HepG2 (cell line): ENCODE results near the gene FFAR1. TPM values are rescaled to one million over a fixed set of nuclear protein-coding genes. Genes with fewer than 3 reads are reported as not detected.

Experiments
- ATAC-seq: fragments of 200-7000 bp; cut with Tn5 transposase; 3 replicates; pipeline ENCODE4 v1.9.1; 2020; ENCODE audit warnings: mild to moderate bottlenecking, moderate library complexity
- BruUV-seq: library from RNA; stranded (reverse); fragments of 400-500 nt; replicated peaks from 2 replicates; lab custom pipeline; 2021; lab: Mats Ljungman, UMichigan
- CTCF ChIA-PET: fragments of 300-600 bp; formaldehyde crosslinking; extraction: SDS; loops from one replicate; lab custom pipeline; 2021; ENCODE audit warnings: low total read pairs, inconsistent platforms, low intra/inter-chr PET ratio; lab: Yijun Ruan, JAX
- POLR2A ChIA-PET: fragments of 350-600 bp; sonication (Branson Sonifier 250); formaldehyde crosslinking; loops from one replicate; lab custom pipeline; 2020; ENCODE audit warnings: antibody characterized with exemption, inconsistent platforms; lab: Yijun Ruan, JAX
- DNase-seq: peaks from one replicate; pipeline ENCODE4 v3.0.0-alpha.2; 2015; ENCODE audit warnings: low spot score
- FAIRE-seq: peaks from 3 replicates; lab custom pipeline; 2011; peaks lifted over from hg19 to GRCh38; lab: Jason Lieb, UNC
- H2AFZ ChIP-seq: one replicate; pipeline ENCODE4 v1.6.1; 2011; ENCODE audit warnings: low read length, inconsistent platforms
- H3K27ac ChIP-seq: fragments of 300-600 bp; 3 replicates; pipeline ENCODE4 v1.8.0; 2011; ENCODE audit warnings: mixed run types, mild to moderate bottlenecking, mixed read lengths, low read length, inconsistent platforms; ENCODE audit not compliant: insufficient read depth; ENCODE audit errors: extremely low read length
- H3K27me3 ChIP-seq, 2 experiments: fragments of 200-600 bp in 1 of 2; 2 replicates in 1 of 2; 3 replicates in 1 of 2; pipeline versions ENCODE4 v1.6.0 to v1.8.0; 2011; ENCODE audit warnings: low read length in 2 of 2, mild to moderate bottlenecking in 2 of 2, moderate library complexity in 2 of 2, inconsistent platforms in 1 of 2; ENCODE audit not compliant: insufficient read depth in 2 of 2, control insufficient read depth in 1 of 2
- H3K36me3 ChIP-seq, 2 experiments: fragments of 200-600 bp in 1 of 2; replicated peaks in 1 of 2; 2 replicates in 1 of 2; 3 replicates in 1 of 2; pipeline versions ENCODE4 v1.5.1 to v1.8.0; 2011; ENCODE audit warnings: low read length in 2 of 2, inconsistent platforms in 1 of 2; ENCODE audit not compliant: insufficient read depth in 2 of 2, control insufficient read depth in 1 of 2
- H3K4me1 ChIP-seq: 2 replicates; pipeline ENCODE4 v1.5.1; 2012; ENCODE audit warnings: low read length, inconsistent platforms; ENCODE audit not compliant: insufficient read depth
- H3K4me2 ChIP-seq: 2 replicates; pipeline ENCODE4 v1.6.0; 2011; ENCODE audit warnings: low read depth, low read length, inconsistent platforms
- H3K4me3 ChIP-seq, 3 experiments: fragments of 200-600 bp in 1 of 3; sonication (generic), shearing (Covaris generic) in 1 of 3; replicated peaks in 1 of 3; 2 replicates each; pipeline ENCODE4 v1.5.1; 2011 to 2016; ENCODE audit warnings: low read length in 3 of 3, inconsistent platforms in 2 of 3, low read depth in 2 of 3, mild to moderate bottlenecking in 2 of 3, control low read depth in 1 of 3, mixed read lengths in 1 of 3; ENCODE audit not compliant: insufficient read depth in 1 of 3
- H3K79me2 ChIP-seq: one replicate; pipeline ENCODE4 v1.6.1; 2011; ENCODE audit warnings: low read length, inconsistent platforms; ENCODE audit not compliant: insufficient read depth
- H3K9ac ChIP-seq: 2 replicates; pipeline ENCODE4 v1.6.0; 2011; ENCODE audit warnings: mild to moderate bottlenecking, low read depth, low read length, inconsistent platforms; ENCODE audit not compliant: insufficient read depth
- H3K9me3 ChIP-seq: 2 replicates; pipeline ENCODE4 v1.5.1; 2012; ENCODE audit warnings: mild to moderate bottlenecking, low read length
- H4K20me1 ChIP-seq: 2 replicates; pipeline ENCODE4 v1.6.0; 2011; ENCODE audit warnings: inconsistent platforms, mild to moderate bottlenecking, low read length, moderate library complexity; ENCODE audit not compliant: insufficient read depth
- ARID4A ChIP-seq: sonication (generic); formaldehyde crosslinking; IDR thresholded peaks from 2 replicates; pipeline ENCODE4 v1.5.0; 2020; ENCODE audit warnings: mild to moderate bottlenecking, missing genetic modification reagents, borderline replicate concordance
- CREM ChIP-seq, 2 experiments: sonication (generic) in 1 of 2; formaldehyde crosslinking in 1 of 2; IDR thresholded peaks; 2 replicates each; pipeline versions ENCODE4 v1.4.0 to v1.6.1; 2016 to 2020; ENCODE audit warnings: antibody characterized with exemption in 1 of 2, mild to moderate bottlenecking in 1 of 2, missing genetic modification reagents in 1 of 2
- EP300 ChIP-seq, 3 experiments: sonication (generic) in 1 of 3; formaldehyde crosslinking in 1 of 3; IDR thresholded peaks; 2 replicates each; pipeline versions ENCODE4 v1.5.1 to v1.6.1; 2011 to 2020; ENCODE audit warnings: low read depth in 2 of 3, low read length in 2 of 3, borderline replicate concordance in 1 of 3, improper control_type of control experiment in 1 of 3, mild to moderate bottlenecking in 1 of 3, missing genetic modification reagents in 1 of 3, moderate library complexity in 1 of 3
- HIC2 ChIP-seq: sonication (generic); formaldehyde crosslinking; IDR thresholded peaks from 2 replicates; pipeline ENCODE4 v1.9.0; 2022; ENCODE audit warnings: low read depth, missing genetic modification reagents
- IKZF5 ChIP-seq: IDR thresholded peaks from 2 replicates; pipeline ENCODE4 v1.6.1; 2018; ENCODE audit warnings: missing genetic modification reagents, mild to moderate bottlenecking, missing compliant biosample characterization
- KDM4B ChIP-seq: sonication (generic); formaldehyde crosslinking; IDR thresholded peaks from 2 replicates; pipeline ENCODE4 v1.4.0; 2020; ENCODE audit warnings: missing genetic modification reagents
- KMT2A ChIP-seq: sonication (generic); formaldehyde crosslinking; IDR thresholded peaks from 2 replicates; pipeline ENCODE4 v1.4.0; 2020; ENCODE audit warnings: missing genetic modification reagents
- MED1 ChIP-seq: sonication (generic); formaldehyde crosslinking; IDR thresholded peaks from 2 replicates; pipeline ENCODE4 v1.4.0; 2020; ENCODE audit warnings: missing genetic modification reagents
- NCOA2 ChIP-seq: sonication (generic); formaldehyde crosslinking; IDR thresholded peaks from 2 replicates; pipeline ENCODE4 v1.8.0; 2022; ENCODE audit warnings: inconsistent platforms
- TEF ChIP-seq: sonication (generic); formaldehyde crosslinking; IDR thresholded peaks from 2 replicates; pipeline ENCODE4 v1.5.0; 2020; ENCODE audit warnings: missing genetic modification reagents
- ZBTB2 ChIP-seq: sonication (generic); formaldehyde crosslinking; IDR thresholded peaks from 2 replicates; pipeline ENCODE4 v1.8.0; 2022; ENCODE audit warnings: low read depth, missing genetic modification reagents
- ZBTB38 ChIP-seq: sonication (generic); formaldehyde crosslinking; IDR thresholded peaks from 2 replicates; pipeline ENCODE4 v1.5.1; 2020; ENCODE audit warnings: mild to moderate bottlenecking, missing genetic modification reagents
- ZNF772 ChIP-seq: sonication (generic); formaldehyde crosslinking; IDR thresholded peaks from 2 replicates; pipeline ENCODE4 v1.5.0; 2020; ENCODE audit warnings: mild to moderate bottlenecking, missing genetic modification reagents
- WGBS: methylation state at CpG from one replicate; pipeline ENCODE4 v1.1.6; 2017; ENCODE audit warnings: low lambda C conversion rate; 5-methylcytosine and 5-hydroxymethylcytosine counted together
- in situ Hi-C: cut with HindIII; loops from 2 replicates; pipeline ENCODE4 v1.10.0; 2017; ENCODE audit warnings: low pct_unique_long_range_greater_than_20kb; ENCODE audit not compliant: extremely low pct_ligation_motif_present
- intact Hi-C: fragments of 100-400 bp; cut with micrococcal nuclease; formaldehyde crosslinking; loops from one replicate; pipeline ENCODE4 v1.10.0; 2022; ENCODE audit not compliant: unreplicated experiment
- polyA plus RNA-seq, 8 experiments: library from polyadenylated mRNA; depleted of rRNA in 3 of 8; stranded (reverse) in 7 of 8; unstranded in 1 of 8; fragments of >200 nt; fragmentation: Illumina TruSeq in 4 of 8; extraction: Trizol in 4 of 8; gene quantifications; 2 replicates each; pipeline versions ENCODE4 v1.2.1 to v1.2.3, GENCODE V29; 2011 to 2016; ENCODE audit warnings: low read depth in 4 of 8, missing spikeins in 1 of 8, mixed read lengths in 1 of 8; ENCODE audit not compliant: insufficient read depth in 1 of 8
- total RNA-seq, 5 experiments: library from RNA; depleted of rRNA; stranded (reverse); fragments of >200 nt; fragmentation: Illumina TruSeq; extraction: Trizol; gene quantifications; 2 replicates each; pipeline ENCODE4 v1.2.3, GENCODE V29; 2016; ENCODE audit warnings: low read depth in 1 of 5

FFAR1 gene
- total and polyA plus RNA-seq, 2 of the 13 experiments (the other 11 are each of a cell fraction or from before 2014, with no cell fraction given): not detected

GRCh38 chr19:35316560-35316959 is 31.1 kb upstream of the FFAR1 start:
- BruUV-seq: no TSS peak
- FAIRE-seq: peak; percentile 92
- H3K4me3 ChIP-seq: peak overlapping the region; percentile 13 to 45 (median 17); a peak in 5 of 6 replicates
- peak overlapping the region; percentile 71 for H3K4me2 ChIP-seq
- 1% methylated on average over 7 of the region's 9 CpGs for WGBS
- no peaks in the 10 kb centered on the region for H3K36me3 ChIP-seq
- no peaks in the 10 kb centered on the region for H3K9me3 ChIP-seq
- peaks cover 79% of the 10 kb centered on the region for H3K4me1 ChIP-seq
- no peaks in the 10 kb centered on the region for H3K27me3 ChIP-seq
- H3K9ac ChIP-seq: peak overlapping the region; percentile 52
- ChIA-PET POLR2A (interaction anchor here (0.6 to 2.6 kb wide), 4 partner anchors 8 to 42 kb away, joined by 3 to 16 read pairs (median 4); no protein-coding TSS in a partner anchor), CTCF (no interaction called here)
- ATAC-seq: peak; percentile 88
- H3K79me2 ChIP-seq: no peaks in the 10 kb centered on the region
- in situ Hi-C loops: no loop called here
- peak; percentile 94 for DNase-seq
- no peak overlapping the region for H2AFZ ChIP-seq
- no peaks in the 10 kb centered on the region for H4K20me1 ChIP-seq
- peak overlapping the region; percentile 78 for H3K27ac ChIP-seq
- intact Hi-C loops: no loop called here
- TF ChIP-seq EP300 (IDR thresholded peaks at IDR 0.05; ENCODE audit: low read depth in 2 of 2, low read length in 2 of 2) (peak; percentile 76 to 82; a peak in 3 of 4 replicates), EP300 (CRISPR knock-in tag; IDR thresholded peaks at IDR 0.05; ENCODE audit: borderline replicate concordance) (peak; percentile 30; the same call in 1 of the 2 replicates), ZBTB2 (CRISPR knock-in tag) (0 out of 2 replicates have a peak, but pooled peaks have one; percentile 25), NCOA2 (CRISPR knock-in tag) (0 out of 2 replicates have a peak, but pooled peaks have one; percentile 19), IKZF5 (CRISPR knock-in tag) (peak; percentile 18; the same call in 1 of the 2 replicates), TEF (CRISPR knock-in tag) (no peak), KDM4B (CRISPR knock-in tag) (0 out of 2 replicates have a peak, but pooled peaks have one; percentile 16), HIC2 (CRISPR knock-in tag) (0 out of 2 replicates have a peak, but pooled peaks have one; percentile 23), ARID4A (CRISPR knock-in tag) (peak; percentile 17; the same call in 1 of the 2 replicates), ZBTB38 (CRISPR knock-in tag) (no peak), CREM (IDR thresholded peaks at IDR 0.05) (peak; percentile 44; the same call in 1 of the 2 replicates), CREM (CRISPR knock-in tag; IDR thresholded peaks at IDR 0.05) (no peak), ZNF772 (peak; percentile 44; the same call in 1 of the 2 replicates), MED1 (CRISPR knock-in tag) (peak; percentile 64), KMT2A (0 out of 2 replicates have a peak, but pooled peaks have one; percentile 15)
